Measurements from ENCODE around the gene SOWAHA. TPM values are rescaled to one million over a fixed set of nuclear protein-coding genes. Genes with fewer than 3 reads are reported as not detected.

Gene SOWAHA
- total and polyA plus RNA-seq, 10 of the 15 experiments (the other 5 are each of a cell fraction or from before 2014, with no cell fraction given), result 0.02 to 0.37 (median 0.05) TPM; not detected in 4

DNA sequence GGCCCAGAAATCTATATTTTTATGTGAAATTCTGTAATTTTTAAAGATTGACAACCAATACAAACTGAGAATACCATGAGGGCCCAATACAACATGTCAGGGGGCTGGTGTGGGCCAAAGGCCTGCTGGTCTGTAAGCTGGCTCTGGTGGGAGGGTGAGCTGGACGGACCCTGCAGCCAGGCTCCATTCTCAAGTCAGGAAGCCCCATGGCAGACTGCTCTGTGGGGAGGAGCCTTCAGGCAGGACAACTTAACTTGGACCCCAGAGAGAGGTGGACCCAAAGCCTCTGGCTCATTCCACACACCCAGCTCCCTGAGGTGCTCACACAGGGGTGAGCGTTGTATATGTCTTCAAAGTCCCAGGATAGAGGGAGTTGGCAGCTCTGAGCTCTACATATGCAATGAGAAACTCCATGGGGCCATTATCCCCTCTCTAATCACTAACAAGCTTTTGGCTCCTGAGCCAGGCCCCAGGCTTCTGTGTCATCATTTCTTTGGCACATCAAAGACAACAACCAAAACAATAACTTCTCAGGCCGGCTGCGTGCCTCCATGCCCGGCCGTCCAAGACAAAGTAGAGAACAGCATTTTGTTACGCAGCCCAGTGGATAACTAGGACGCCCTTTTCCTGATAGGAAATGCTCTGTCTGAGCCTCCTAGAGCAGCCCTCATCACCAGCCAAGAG is 42.5 kb upstream of the SOWAHA start:
- no peak overlapping the region for H3K27ac ChIP-seq (ENCODE audit: control insufficient read depth, insufficient read depth)
- peaks cover 2% of the 10 kb centered on the region; the same call in 1 of the 2 replicates for H3K79me2 ChIP-seq (ENCODE audit: control insufficient read depth, insufficient read depth, low read length)
- no TSS peak for BruUV-seq (replicated peaks)
- ChIA-PET CTCF (interaction anchor here (1.0 to 2.0 kb wide), 5 partner anchors 14 to 49 kb away, joined by 3 to 7 read pairs (median 3); no protein-coding TSS in a partner anchor), SMC1A (ENCODE audit: uncharacterized antibody, unreplicated experiment) (interaction anchor here (1.0 to 1.5 kb wide), 4 partner anchors 16 to 47 kb away, joined by 3 to 4 read pairs (median 4); partner anchors contain the start of gene KIF3A), RAD21 (ENCODE audit: unreplicated experiment) (interaction anchor here (0.6 to 2.4 kb wide), 3 partner anchors 17 to 1191 kb away, joined by 3 to 5 read pairs (median 4); no protein-coding TSS in a partner anchor), POLR2A (interaction anchor here (0.6 to 1.0 kb wide), 2 partner anchors 50 to 188 kb away, joined by 4 to 5 read pairs; no protein-coding TSS in a partner anchor)
- FAIRE-seq, result no peak
- no peak overlapping the region for H3K4me2 ChIP-seq (ENCODE audit: control insufficient read depth, insufficient read depth)
- no peak for DNase-seq (ENCODE audit: low read depth, low spot score)
- 94% methylated on average over 8 of the region's 8 CpGs for WGBS (ENCODE audit: insufficient coverage, insufficient replicate concordance, low lambda C conversion rate, missing lambda C conversion rate)
- H4K20me1 ChIP-seq (ENCODE audit: control insufficient read depth, insufficient read depth), result no peaks in the 10 kb centered on the region
- intact Hi-C loops (cut with micrococcal nuclease; ENCODE audit: unreplicated experiment), result no loop called here
- H3K4me1 ChIP-seq (ENCODE audit: control insufficient read depth, insufficient read depth, low read length), result no peaks in the 10 kb centered on the region
- H3K36me3 ChIP-seq (ENCODE audit: control insufficient read depth in 2 of 2, insufficient read depth in 2 of 2, low read length in 1 of 2), result no peaks in the 10 kb centered on the region; a peak in 1 of 4 replicates
- no peak for ATAC-seq
- H3K4me3 ChIP-seq, result no peak overlapping the region
- H3K9me3 ChIP-seq (replicated peaks; ENCODE audit: control insufficient read depth, insufficient read depth, low read length), result no peaks in the 10 kb centered on the region
- in situ Hi-C loops (cut with MboI), result no loop called here
- H2AFZ ChIP-seq (ENCODE audit: control insufficient read depth, low read depth, low read length), result no peak overlapping the region
- no peak for TF ChIP-seq JUND (IDR thresholded peaks at IDR 0.05; ENCODE audit: low read depth, low read length)
- TF ChIP-seq, protein P1, sequence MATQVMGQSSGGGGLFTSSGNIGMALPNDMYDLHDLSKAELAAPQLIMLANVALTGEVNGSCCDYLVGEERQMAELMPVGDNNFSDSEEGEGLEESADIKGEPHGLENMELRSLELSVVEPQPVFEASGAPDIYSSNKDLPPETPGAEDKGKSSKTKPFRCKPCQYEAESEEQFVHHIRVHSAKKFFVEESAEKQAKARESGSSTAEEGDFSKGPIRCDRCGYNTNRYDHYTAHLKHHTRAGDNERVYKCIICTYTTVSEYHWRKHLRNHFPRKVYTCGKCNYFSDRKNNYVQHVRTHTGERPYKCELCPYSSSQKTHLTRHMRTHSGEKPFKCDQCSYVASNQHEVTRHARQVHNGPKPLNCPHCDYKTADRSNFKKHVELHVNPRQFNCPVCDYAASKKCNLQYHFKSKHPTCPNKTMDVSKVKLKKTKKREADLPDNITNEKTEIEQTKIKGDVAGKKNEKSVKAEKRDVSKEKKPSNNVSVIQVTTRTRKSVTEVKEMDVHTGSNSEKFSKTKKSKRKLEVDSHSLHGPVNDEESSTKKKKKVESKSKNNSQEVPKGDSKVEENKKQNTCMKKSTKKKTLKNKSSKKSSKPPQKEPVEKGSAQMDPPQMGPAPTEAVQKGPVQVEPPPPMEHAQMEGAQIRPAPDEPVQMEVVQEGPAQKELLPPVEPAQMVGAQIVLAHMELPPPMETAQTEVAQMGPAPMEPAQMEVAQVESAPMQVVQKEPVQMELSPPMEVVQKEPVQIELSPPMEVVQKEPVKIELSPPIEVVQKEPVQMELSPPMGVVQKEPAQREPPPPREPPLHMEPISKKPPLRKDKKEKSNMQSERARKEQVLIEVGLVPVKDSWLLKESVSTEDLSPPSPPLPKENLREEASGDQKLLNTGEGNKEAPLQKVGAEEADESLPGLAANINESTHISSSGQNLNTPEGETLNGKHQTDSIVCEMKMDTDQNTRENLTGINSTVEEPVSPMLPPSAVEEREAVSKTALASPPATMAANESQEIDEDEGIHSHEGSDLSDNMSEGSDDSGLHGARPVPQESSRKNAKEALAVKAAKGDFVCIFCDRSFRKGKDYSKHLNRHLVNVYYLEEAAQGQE (IDR thresholded peaks at IDR 0.05; ENCODE audit: low read depth, low read length), result no peak
- no peaks in the 10 kb centered on the region for H3K27me3 ChIP-seq (replicated peaks in 1 of 2; ENCODE audit: control insufficient read depth in 2 of 2, insufficient read depth in 2 of 2, low read length in 1 of 2)
- H3K9ac ChIP-seq (ENCODE audit: control insufficient read depth, insufficient read depth, low read length), result no peak overlapping the region

Data from GM12878 (cell line).